GM12865 (cell line): ENCODE data around the gene CPNE4.

ENCODE experiments used
- DNase-seq: peaks from one replicate; pipeline ENCODE4 v3.0.0; 2010; ENCODE audit warnings: low read depth
- H3K4me3 ChIP-seq: 2 replicates; pipeline ENCODE4 v1.5.1; 2011; ENCODE audit warnings: mild to moderate bottlenecking, low read depth, low read length, control low read depth
- CTCF ChIP-seq: IDR thresholded peaks from 2 replicates; pipeline ENCODE4 v1.5.1; 2011; ENCODE audit warnings: low read length, control low read depth, low read depth, inconsistent platforms; ENCODE audit not compliant: insufficient read depth; ENCODE audit errors: missing control alignments

The CPNE4 gene

DNA sequence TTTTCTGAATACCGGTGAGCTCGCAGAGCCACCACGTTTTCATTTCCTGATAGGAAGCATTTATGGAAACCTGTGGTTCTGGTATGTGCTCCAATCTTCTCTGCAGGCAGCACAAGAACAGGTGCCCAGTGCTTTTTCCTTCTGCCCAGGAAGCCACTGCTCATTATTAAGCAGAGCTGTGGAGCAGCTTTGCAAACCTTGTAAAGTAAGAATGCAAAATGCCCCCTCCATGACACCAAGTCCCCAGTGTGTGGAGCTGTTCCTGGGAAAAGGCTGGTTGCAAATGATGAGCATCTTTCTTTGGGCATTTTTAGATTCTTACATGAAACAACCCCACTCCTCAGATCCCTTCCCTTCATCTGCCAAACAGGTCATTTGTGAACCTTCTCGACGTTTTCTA lies 466.4 kb downstream of the CPNE4 start:
- no peak for TF ChIP-seq CTCF
- no peak overlapping the region for H3K4me3 ChIP-seq
- no peak for DNase-seq

DNA sequence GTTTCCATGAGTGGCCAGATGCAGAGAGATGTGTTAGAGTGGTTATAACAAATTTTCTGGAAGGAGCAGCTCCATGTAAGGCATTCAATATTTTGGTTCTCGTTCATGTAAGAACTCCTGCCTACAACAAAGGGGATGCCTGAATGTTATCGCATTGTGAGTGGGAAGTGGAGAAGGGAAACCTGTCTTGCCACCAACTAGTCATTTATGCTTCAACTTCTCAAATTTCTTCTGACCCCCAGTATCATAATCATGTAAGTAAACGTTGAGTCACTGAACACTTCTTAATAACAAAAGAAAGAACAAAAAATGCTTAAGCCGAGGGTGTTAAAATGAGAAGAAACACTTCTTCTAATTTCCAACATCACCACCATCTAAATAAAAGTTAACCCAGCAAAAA lies 470.0 kb downstream of the CPNE4 start:
- H3K4me3 ChIP-seq, result no peak overlapping the region
- TF ChIP-seq CTCF, result no peak
- DNase-seq, result no peak

GRCh38 chr3:131561511-131561910 lies 473.3 kb downstream of the CPNE4 start:
- TF ChIP-seq CTCF, result no peak
- DNase-seq, result no peak
- no peak overlapping the region for H3K4me3 ChIP-seq

DNA sequence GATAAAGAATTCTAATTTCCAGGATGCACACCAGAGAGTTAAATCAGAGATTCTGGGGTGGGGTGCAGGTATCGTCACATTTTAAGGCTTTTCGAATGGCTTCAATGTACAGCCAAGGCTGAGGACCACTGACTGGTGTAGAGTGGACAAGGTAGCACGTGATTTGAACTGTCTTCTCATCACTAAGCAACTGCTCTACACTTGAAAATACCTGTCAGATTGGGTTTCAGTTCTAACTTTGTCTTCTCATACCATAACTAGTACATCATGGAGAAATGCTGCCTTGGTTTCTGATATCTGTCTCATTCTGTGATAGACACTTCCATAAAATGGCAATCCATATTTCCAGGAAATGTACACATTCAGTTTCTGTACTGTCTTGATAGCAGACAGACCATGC lies 474.0 kb downstream of the CPNE4 start:
- DNase-seq, result no peak
- H3K4me3 ChIP-seq, result no peak overlapping the region
- TF ChIP-seq CTCF, result no peak

DNA sequence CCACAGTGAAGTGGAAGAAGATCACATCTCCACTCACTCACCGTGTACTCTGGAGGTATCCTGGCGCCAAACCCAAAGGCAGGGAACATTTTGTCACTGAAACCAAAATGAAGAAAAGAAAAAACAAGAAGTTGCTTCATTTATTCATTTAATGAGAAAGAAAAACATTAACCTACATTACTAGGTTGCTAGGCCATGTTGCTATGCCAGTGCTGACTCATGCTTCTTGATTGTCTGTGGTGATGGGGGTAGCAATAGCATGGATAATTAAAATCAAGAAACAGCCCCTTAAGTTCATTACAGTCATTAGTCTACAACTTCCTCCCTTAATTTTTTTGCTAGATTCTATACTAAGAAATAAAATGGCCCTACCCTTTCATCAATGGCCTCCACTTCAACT lies 479.4 kb downstream of the CPNE4 start:
- no peak overlapping the region for H3K4me3 ChIP-seq
- no peak for DNase-seq
- TF ChIP-seq CTCF, result no peak

DNA sequence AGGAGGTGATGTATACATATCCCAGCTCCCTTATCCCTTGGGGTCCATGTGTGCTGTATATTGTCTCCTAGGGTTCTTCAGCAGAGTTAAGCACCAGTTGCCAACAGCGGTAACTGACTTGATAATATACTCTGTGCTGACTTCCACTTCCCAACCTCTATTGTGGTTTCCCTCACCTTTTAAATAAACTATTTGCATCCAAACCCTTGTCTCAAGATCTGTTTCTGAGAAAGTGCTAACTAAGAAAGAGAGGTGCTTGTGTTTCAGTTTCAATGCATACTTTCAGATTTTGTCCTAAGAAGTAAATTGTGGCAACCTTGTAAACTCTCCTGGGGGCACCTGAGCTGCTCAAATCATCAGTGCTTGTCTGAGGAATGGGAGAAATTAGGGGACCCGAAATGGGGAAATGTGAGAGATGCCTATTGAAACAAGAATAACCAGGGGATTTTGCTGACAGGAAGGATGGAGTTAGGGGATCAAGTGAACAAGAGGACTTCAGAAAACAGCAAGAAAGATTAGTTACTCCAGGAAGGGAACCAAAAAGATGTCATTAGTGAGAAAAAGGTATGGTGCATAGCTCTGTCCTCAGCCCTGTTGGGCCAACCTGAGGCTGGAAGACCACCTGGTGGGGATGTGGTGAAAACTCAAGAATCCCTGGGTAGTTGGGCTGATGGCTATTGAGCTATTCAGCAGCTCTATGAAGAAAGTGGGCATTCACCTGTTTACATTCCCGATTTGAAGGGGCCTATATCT lies 481.1 kb downstream of the CPNE4 start:
- TF ChIP-seq CTCF, result no peak
- H3K4me3 ChIP-seq, result no peak overlapping the region
- DNase-seq, result peak; percentile 82

- TF ChIP-seq CTCF, result no peak
- H3K4me3 ChIP-seq, result no peak overlapping the region
- DNase-seq, result no peak
Observed at GRCh38 chr3:131551761-131552160, 483.1 kb downstream of the CPNE4 start.
